Thymus (tissue), 11 donors: ENCODE results near the gene CDC42EP3. TPM values are rescaled to one million over a fixed set of nuclear protein-coding genes. Genes with fewer than 3 reads are reported as not detected.

Source experiments
- DNase-seq, 9 donors: peaks; one replicate each; pipeline ENCODE4 v3.0.0-alpha.2; 2013; ENCODE audit warnings: low spot score in 9 of 9, low read depth in 6 of 9, missing footprints in 1 of 9
- H3K27ac ChIP-seq, 2 donors: one replicate each; pipeline ENCODE4 v1.5.1; 2013; ENCODE audit warnings: control low read depth in 1 of 2, low read depth in 1 of 2, low read length in 1 of 2, mild to moderate bottlenecking in 1 of 2, moderate library complexity in 1 of 2
- H3K27me3 ChIP-seq, 2 donors: one replicate each; pipeline ENCODE4 v1.5.1; 2013; ENCODE audit warnings: low read length in 1 of 2; ENCODE audit not compliant: control insufficient read depth in 2 of 2, insufficient read depth in 1 of 2
- H3K36me3 ChIP-seq, 2 donors: one replicate each; pipeline ENCODE4 v1.5.1; 2013; ENCODE audit warnings: low read length in 1 of 2, mild to moderate bottlenecking in 1 of 2, moderate library complexity in 1 of 2; ENCODE audit not compliant: control insufficient read depth in 2 of 2, insufficient read depth in 2 of 2
- H3K4me1 ChIP-seq, 2 donors: one replicate each; pipeline ENCODE4 v1.5.1; 2013; ENCODE audit warnings: low read length in 2 of 2; ENCODE audit not compliant: control insufficient read depth in 2 of 2, insufficient read depth in 2 of 2
- H3K4me3 ChIP-seq, 2 donors: one replicate each; pipeline ENCODE4 v1.5.1; 2013; ENCODE audit warnings: low read length in 2 of 2, control low read depth in 1 of 2, mild to moderate bottlenecking in 1 of 2
- H3K9me3 ChIP-seq, 2 donors: one replicate each; pipeline ENCODE4 v1.5.1; 2013; ENCODE audit warnings: low read length in 1 of 2, mild to moderate bottlenecking in 1 of 2; ENCODE audit not compliant: control insufficient read depth in 2 of 2, insufficient read depth in 1 of 2
- WGBS: extraction: QIAGEN DNeasy Blood & Tissue Kit; methylation state at CpG from one replicate; pipeline ENCODE4 v1.1.7; 2013; 5-methylcytosine and 5-hydroxymethylcytosine counted together
- polyA plus RNA-seq: library from polyadenylated mRNA; stranded (reverse); fragments of 200-250 nt; gene quantifications from one replicate; pipeline ENCODE4 v1.2.3, GENCODE V29; 2013
- total RNA-seq: library from RNA; stranded (reverse); fragments of 120-200 nt; gene quantifications from one replicate; pipeline ENCODE4 v1.2.4, GENCODE V29; 2013
- donor health status: healthy.

Gene CDC42EP3
- total and polyA plus RNA-seq, 2 donors: 18.8 to 19.1 TPM

GRCh38 chr2:37676274-37676673 is 4.8 kb upstream of the CDC42EP3 start:
- no peaks in the 10 kb centered on the region for H3K27me3 ChIP-seq
- no peak overlapping the region for H3K4me3 ChIP-seq
- H3K36me3 ChIP-seq: no peaks in the 10 kb centered on the region
- DNase-seq: no peak
- WGBS: 84% methylated on average over 1 of the region's 1 CpG
- peaks cover 2 to 6% of the 10 kb centered on the region in 2 donors for H3K4me1 ChIP-seq
- no peaks in the 10 kb centered on the region for H3K9me3 ChIP-seq
- no peak overlapping the region for H3K27ac ChIP-seq

- 97% methylated on average over 2 of the region's 2 CpGs for WGBS
- Histone ChIP-seq H3K27ac (no peak overlapping the region), H3K27me3 (no peaks in the 10 kb centered on the region), H3K4me1 (peaks cover 2 to 12% of the 10 kb centered on the region in 2 donors), H3K36me3 (no peaks in the 10 kb centered on the region), H3K9me3 (no peaks in the 10 kb centered on the region), H3K4me3 (no peak overlapping the region)
- DNase-seq: no peak
These were observed 3.5 kb upstream of the CDC42EP3 start for GRCh38 chr2:37674946-37675345.

GRCh38 chr2:37672870-37673184 is 1.4 kb upstream of the CDC42EP3 start:
- no peaks in the 10 kb centered on the region for H3K27me3 ChIP-seq
- H3K4me3 ChIP-seq: peak overlapping the region; percentile 76 to 85
- H3K36me3 ChIP-seq: no peaks in the 10 kb centered on the region
- peaks cover 7 to 24% of the 10 kb centered on the region in 2 donors for H3K4me1 ChIP-seq
- WGBS: 37% methylated on average over 7 of the region's 7 CpGs
- no peak for DNase-seq
- peak overlapping the region; percentile 50 to 84 for H3K27ac ChIP-seq
- H3K9me3 ChIP-seq: no peaks in the 10 kb centered on the region

- peak overlapping the region; percentile 81 to 84 for H3K27ac ChIP-seq
- H3K4me1 ChIP-seq: peaks cover 7 to 25% of the 10 kb centered on the region in 2 donors
- WGBS: under 1% methylated on average over 69 of the region's 69 CpGs
- no peaks in the 10 kb centered on the region for H3K36me3 ChIP-seq
- peak; percentile 77 to 93 (median 81) for DNase-seq
- no peaks in the 10 kb centered on the region for H3K27me3 ChIP-seq
- H3K4me3 ChIP-seq: peak overlapping the region; percentile 76 to 85
- no peaks in the 10 kb centered on the region for H3K9me3 ChIP-seq
These were observed 845 bp upstream of the CDC42EP3 start for GRCh38 chr2:37672104-37672869.

GRCh38 chr2:37671816-37672103 is 318 bp upstream of the CDC42EP3 start:
- peaks cover 0 to 3% of the 10 kb centered on the region in 2 donors for H3K36me3 ChIP-seq
- H3K9me3 ChIP-seq: no peaks in the 10 kb centered on the region
- WGBS: under 1% methylated on average over 29 of the region's 29 CpGs
- peak overlapping the region; percentile 76 to 85 for H3K4me3 ChIP-seq
- H3K4me1 ChIP-seq: peaks cover 7 to 30% of the 10 kb centered on the region in 2 donors
- H3K27me3 ChIP-seq: no peaks in the 10 kb centered on the region
- DNase-seq: no peak
- peak overlapping the region; percentile 81 to 84 for H3K27ac ChIP-seq

- DNase-seq: no peak
- 35% methylated on average over 11 of the region's 11 CpGs for WGBS
- Histone ChIP-seq H3K36me3 (peaks cover 0 to 3% of the 10 kb centered on the region in 2 donors), H3K9me3 (no peaks in the 10 kb centered on the region), H3K4me1 (peaks cover 7 to 36% of the 10 kb centered on the region in 2 donors), H3K27ac (no peak overlapping the region), H3K4me3 (peak overlapping the region; percentile 76 to 85), H3K27me3 (no peaks in the 10 kb centered on the region)
These were observed 949 bp downstream of the CDC42EP3 start for GRCh38 chr2:37670378-37671008.

- Histone ChIP-seq H3K36me3 (peaks cover 0 to 6% of the 10 kb centered on the region in 2 donors), H3K27ac (no peak overlapping the region), H3K4me3 (peak overlapping the region; percentile 32 to 76), H3K9me3 (no peaks in the 10 kb centered on the region), H3K27me3 (no peaks in the 10 kb centered on the region), H3K4me1 (peaks cover 7 to 36% of the 10 kb centered on the region in 2 donors)
- DNase-seq: no peak
- WGBS: 97% methylated on average over 3 of the region's 3 CpGs
These were observed 2.0 kb downstream of the CDC42EP3 start for GRCh38 chr2:37669446-37669845.

- H3K4me1 ChIP-seq: peaks cover 7 to 33% of the 10 kb centered on the region in 2 donors
- WGBS: over 99% methylated on average over 2 of the region's 2 CpGs
- H3K4me3 ChIP-seq: no peak overlapping the region
- no peak for DNase-seq
- H3K27ac ChIP-seq: no peak overlapping the region
- H3K9me3 ChIP-seq: no peaks in the 10 kb centered on the region
- no peaks in the 10 kb centered on the region for H3K27me3 ChIP-seq
- H3K36me3 ChIP-seq: peaks cover 0 to 6% of the 10 kb centered on the region in 2 donors
These were observed 3.7 kb downstream of the CDC42EP3 start for GRCh38 chr2:37667704-37668103.

GRCh38 chr2:37666772-37667171 is 4.7 kb downstream of the CDC42EP3 start:
- Histone ChIP-seq H3K4me3 (no peak overlapping the region), H3K36me3 (peaks cover 0 to 6% of the 10 kb centered on the region in 2 donors), H3K4me1 (peaks cover 5 to 30% of the 10 kb centered on the region in 2 donors), H3K27ac (no peak overlapping the region), H3K27me3 (no peaks in the 10 kb centered on the region), H3K9me3 (no peaks in the 10 kb centered on the region)
- no peak for DNase-seq
- 98% methylated on average over 2 of the region's 2 CpGs for whole genome bisulfite sequencing
